Measurements from ENCODE around the gene RAB39B. TPM values are rescaled to one million over a fixed set of nuclear protein-coding genes. Genes with fewer than 3 reads are reported as not detected.

RAB39B gene
- total RNA-seq, 4 donors from 2014 or later = 0.41 to 1.4 TPM; not detected in 2

- TF ChIP-seq CTCF (IDR thresholded peaks at IDR 0.05) (no peak), POLR2A (IDR thresholded peaks at IDR 0.05) (no peak), POLR2AphosphoS5 (IDR thresholded peaks at IDR 0.05) (no peak), EP300 (IDR thresholded peaks at IDR 0.05; ENCODE audit: low read depth) (no peak)
- intact Hi-C loops (cut with DNase I; ENCODE audit: low total_unique reads) = no loop called here
- no peaks in the 10 kb centered on the region for H3K27me3 ChIP-seq
- whole genome bisulfite sequencing, 2 donors (ENCODE audit: low coverage in 1 of 2) = 58 to 83% methylated on average over 2 to 15 of the region's 15 CpGs
- peaks cover 0 to 19% (median 2%) of the 10 kb centered on the region in 4 donors for H3K4me1 ChIP-seq
- peak overlapping the region; percentile 4 to 79 (median 60) for H3K4me3 ChIP-seq
- in situ Hi-C loops (cut with MboI; ENCODE audit: low pct_ligation_motif_present in 1 of 4, low pct_unique_long_range_greater_than_20kb in 1 of 4, low sequenced_read_pairs in 3 of 4) = no loop called here
- no peaks in the 10 kb centered on the region for H3K36me3 ChIP-seq
- H3K9me3 ChIP-seq = no peaks in the 10 kb centered on the region
- DNase-seq = no peak
- H3K27ac ChIP-seq = peak overlapping the region; percentile 84 to 92 (median 90)
Measured at GRCh38 chrX:155215443-155216178, 48.7 kb downstream of the RAB39B start.

GRCh38 chrX:155213731-155214130, 50.6 kb downstream of the RAB39B start:
- no peak overlapping the region for H3K27ac ChIP-seq
- in situ Hi-C loops (cut with MboI; ENCODE audit: low pct_ligation_motif_present in 1 of 4, low pct_unique_long_range_greater_than_20kb in 1 of 4, low sequenced_read_pairs in 3 of 4) (no loop called here), intact Hi-C loops (cut with DNase I; ENCODE audit: low total_unique reads) (no loop called here)
- no peaks in the 10 kb centered on the region for H3K27me3 ChIP-seq
- no peak overlapping the region for H3K4me3 ChIP-seq
- no peak for DNase-seq
- no peak for TF ChIP-seq POLR2AphosphoS5 (IDR thresholded peaks at IDR 0.05)
- no peak for TF ChIP-seq EP300 (IDR thresholded peaks at IDR 0.05; ENCODE audit: low read depth)
- TF ChIP-seq POLR2A (IDR thresholded peaks at IDR 0.05) = no peak
- TF ChIP-seq CTCF (IDR thresholded peaks at IDR 0.05) = no peak
- H3K9me3 ChIP-seq = no peaks in the 10 kb centered on the region
- H3K36me3 ChIP-seq = no peaks in the 10 kb centered on the region
- peaks cover 0 to 18% (median 2%) of the 10 kb centered on the region in 4 donors for H3K4me1 ChIP-seq
- 76 to 96% methylated on average over 4 of the region's 4 CpGs for WGBS, 2 donors (ENCODE audit: low coverage in 1 of 2)

- 70% methylated on average over 3 of the region's 3 CpGs; no CpG with 5 or more reads in 1 of the 2 donors for WGBS, 2 donors (ENCODE audit: low coverage in 1 of 2)
- Histone ChIP-seq H3K36me3 (no peaks in the 10 kb centered on the region), H3K27ac (no peak overlapping the region), H3K9me3 (no peaks in the 10 kb centered on the region), H3K4me3 (no peak overlapping the region), H3K4me1 (peaks cover 0 to 3% (median 0%) of the 10 kb centered on the region in 4 donors), H3K27me3 (no peaks in the 10 kb centered on the region)
- no peak for TF ChIP-seq CTCF (IDR thresholded peaks at IDR 0.05)
- no peak for TF ChIP-seq POLR2A (IDR thresholded peaks at IDR 0.05)
- no peak for TF ChIP-seq POLR2AphosphoS5 (IDR thresholded peaks at IDR 0.05)
- TF ChIP-seq EP300 (IDR thresholded peaks at IDR 0.05; ENCODE audit: low read depth) = no peak
- intact Hi-C loops (cut with DNase I; ENCODE audit: low total_unique reads) = no loop called here
- no peak for DNase-seq
- in situ Hi-C loops (cut with MboI; ENCODE audit: low pct_ligation_motif_present in 1 of 4, low pct_unique_long_range_greater_than_20kb in 1 of 4, low sequenced_read_pairs in 3 of 4) = no loop called here
Measured at GRCh38 chrX:155211208-155211607, 53.1 kb downstream of the RAB39B start.

Small RNAs within 50 kb of the gene (small RNA-seq; reads per million reads assigned to genes)
- gene AC234781.4 = 0 reads per million in 4 donors

Other genes starting within 250 kb of the RAB39B start
- 1 to 10 TPM; 1.2 to 4.5 (median 4.0) TPM for gene F8, start 241.8 kb downstream of the RAB39B start, total RNA-seq
- 10 to 100 TPM in 3 of 4 donors, 1 to 10 TPM in 1; 7.8 to 42.9 (median 32.9) TPM for gene FUNDC2, start 237.6 kb downstream of the RAB39B start, total RNA-seq
- gene CMC4, start 193.4 kb downstream of the RAB39B start, total RNA-seq = 10 to 100 TPM in 1 of 4 donors, 1 to 10 TPM in 2, not detected in 1; 1.4 to 11.7 (median 9.1) TPM
- 10 to 100 TPM in 1 of 4 donors, 1 to 10 TPM in 3; 1.6 to 12.9 (median 7.1) TPM for gene MTCP1, start 193.4 kb downstream of the RAB39B start, total RNA-seq
- gene BRCC3, start 193.0 kb downstream of the RAB39B start, total RNA-seq = 10 to 100 TPM; 17.3 to 34.2 (median 19.1) TPM
- 10 to 100 TPM in 3 of 4 donors, 1 to 10 TPM in 1; 6.0 to 24.5 (median 22.3) TPM for gene VBP1, start 48.0 kb downstream of the RAB39B start, total RNA-seq
- gene CLIC2, start 70.1 kb upstream of the RAB39B start, total RNA-seq = 1 to 10 TPM in 2 of 4 donors, under 1 TPM in 2; 0.20 to 7.8 (median 2.1) TPM
- gene F8A2, start 117.6 kb upstream of the RAB39B start, total RNA-seq = 10 to 100 TPM in 1 of 4 donors, 1 to 10 TPM in 1, not detected in 2; 2.1 to 90.8 TPM
- gene F8A3, start 194.1 kb upstream of the RAB39B start, total RNA-seq = 10 to 100 TPM in 3 of 4 donors, not detected in 1; 15.2 to 40.8 (median 27.0) TPM